ENCODE results near the gene MGAT5.

Gene MGAT5

GRCh38 chr2:134253804-134254203, at the start of gene MGAT5:
MGAT5 (plus strand) TSS chr2:134254072; CDS start chr2:134254404, 332 bp downstream.
- DNase-seq: no peak

GRCh38 chr2:134205087-134205486, 48.8 kb upstream of the MGAT5 start:
- no peak for DNase-seq

GRCh38 chr2:134206031-134206430, 47.8 kb upstream of the MGAT5 start:
- peak; percentile 5 for DNase-seq

- peak; percentile 80 for DNase-seq
Measured at GRCh38 chr2:134206573-134206972, 47.3 kb upstream of the MGAT5 start.

- peak; percentile 43 for DNase-seq
Measured at GRCh38 chr2:134207589-134208209, 46.2 kb upstream of the MGAT5 start.

- no peak for DNase-seq
Measured at GRCh38 chr2:134208825-134209224, 45.0 kb upstream of the MGAT5 start.

GRCh38 chr2:134212746-134213145, 41.1 kb upstream of the MGAT5 start:
- DNase-seq: no peak

- DNase-seq: no peak
Measured at GRCh38 chr2:134216152-134216829, 37.6 kb upstream of the MGAT5 start.

- DNase-seq: no peak
Measured at GRCh38 chr2:134217351-134217750, 36.5 kb upstream of the MGAT5 start.

GRCh38 chr2:134217924-134218323, 35.9 kb upstream of the MGAT5 start:
- peak; percentile 5 for DNase-seq

GRCh38 chr2:134218414-134218813, 35.5 kb upstream of the MGAT5 start:
- no peak for DNase-seq

- peak; percentile 17 for DNase-seq
Measured at GRCh38 chr2:134218930-134219658, 34.8 kb upstream of the MGAT5 start.

GRCh38 chr2:134220344-134220974, 33.4 kb upstream of the MGAT5 start:
- DNase-seq: no peak

- no peak for DNase-seq
Measured at GRCh38 chr2:134224005-134224404, 29.9 kb upstream of the MGAT5 start.

GRCh38 chr2:134225173-134225572, 28.7 kb upstream of the MGAT5 start:
- peak; percentile 6 for DNase-seq

GRCh38 chr2:134225841-134226240, 28.0 kb upstream of the MGAT5 start:
- no peak for DNase-seq

GRCh38 chr2:134226601-134227000, 27.3 kb upstream of the MGAT5 start:
- DNase-seq: no peak

GRCh38 chr2:134227666-134228065, 26.2 kb upstream of the MGAT5 start:
- no peak for DNase-seq

GRCh38 chr2:134228493-134228903, 25.4 kb upstream of the MGAT5 start:
- DNase-seq: peak; percentile 6

- DNase-seq: no peak
Measured at GRCh38 chr2:134229540-134229939, 24.3 kb upstream of the MGAT5 start.

GRCh38 chr2:134230885-134231284, 23.0 kb upstream of the MGAT5 start:
- DNase-seq: no peak

- peak; percentile 49 for DNase-seq
Measured at GRCh38 chr2:134231301-134231964, 22.4 kb upstream of the MGAT5 start.

- peak; percentile 85 for DNase-seq
Measured at GRCh38 chr2:134231965-134232340, 21.9 kb upstream of the MGAT5 start.
